K562 (cell line): ENCODE measurements around the gene KHDC1L.

Experiments used
- ZNF121 ChIP-seq: sonication (generic); formaldehyde crosslinking; conservative IDR thresholded peaks from 2 replicates; pipeline ENCODE4 v1.8.0; 2022; ENCODE audit warnings: missing genetic modification reagents
- TF ChIP-seq, protein P1 (sequence below), 3 experiments: IDR thresholded peaks in 2 of 3; conservative IDR thresholded peaks in 1 of 3; 2 replicates each; pipeline ENCODE4 v1.5.1; 2011 to 2012; ENCODE audit warnings: low read length in 3 of 3, mild to moderate bottlenecking in 3 of 3, control low read depth in 2 of 3, improper control_type of control experiment in 1 of 3, inconsistent platforms in 1 of 3, low read depth in 1 of 3, mixed read lengths in 1 of 3, moderate library complexity in 1 of 3; ENCODE audit not compliant: insufficient read depth in 2 of 3

GRCh38 chr6:73203098-73203497 lies 22.2 kb downstream of the KHDC1L start:
- no peak for TF ChIP-seq ZNF121 (CRISPR knock-in tag)
- TF ChIP-seq, protein P1, sequence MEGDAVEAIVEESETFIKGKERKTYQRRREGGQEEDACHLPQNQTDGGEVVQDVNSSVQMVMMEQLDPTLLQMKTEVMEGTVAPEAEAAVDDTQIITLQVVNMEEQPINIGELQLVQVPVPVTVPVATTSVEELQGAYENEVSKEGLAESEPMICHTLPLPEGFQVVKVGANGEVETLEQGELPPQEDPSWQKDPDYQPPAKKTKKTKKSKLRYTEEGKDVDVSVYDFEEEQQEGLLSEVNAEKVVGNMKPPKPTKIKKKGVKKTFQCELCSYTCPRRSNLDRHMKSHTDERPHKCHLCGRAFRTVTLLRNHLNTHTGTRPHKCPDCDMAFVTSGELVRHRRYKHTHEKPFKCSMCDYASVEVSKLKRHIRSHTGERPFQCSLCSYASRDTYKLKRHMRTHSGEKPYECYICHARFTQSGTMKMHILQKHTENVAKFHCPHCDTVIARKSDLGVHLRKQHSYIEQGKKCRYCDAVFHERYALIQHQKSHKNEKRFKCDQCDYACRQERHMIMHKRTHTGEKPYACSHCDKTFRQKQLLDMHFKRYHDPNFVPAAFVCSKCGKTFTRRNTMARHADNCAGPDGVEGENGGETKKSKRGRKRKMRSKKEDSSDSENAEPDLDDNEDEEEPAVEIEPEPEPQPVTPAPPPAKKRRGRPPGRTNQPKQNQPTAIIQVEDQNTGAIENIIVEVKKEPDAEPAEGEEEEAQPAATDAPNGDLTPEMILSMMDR (IDR thresholded peaks at IDR 0.05 in 2 of 3, conservative IDR thresholded peaks at IDR 0.05 in 1 of 3; ENCODE audit: insufficient read depth in 2 of 3, low read depth in 1 of 3, low read length in 3 of 3): no peak
